GM18526 (cell line): ENCODE measurements around the gene KCNN2.

ENCODE experiments used
- POLR2A ChIP-seq: IDR thresholded peaks from 3 replicates; pipeline ENCODE4 v1.6.1; 2011; ENCODE audit not compliant: insufficient read length; ENCODE audit errors: extremely low read depth

KCNN2 gene

DNA sequence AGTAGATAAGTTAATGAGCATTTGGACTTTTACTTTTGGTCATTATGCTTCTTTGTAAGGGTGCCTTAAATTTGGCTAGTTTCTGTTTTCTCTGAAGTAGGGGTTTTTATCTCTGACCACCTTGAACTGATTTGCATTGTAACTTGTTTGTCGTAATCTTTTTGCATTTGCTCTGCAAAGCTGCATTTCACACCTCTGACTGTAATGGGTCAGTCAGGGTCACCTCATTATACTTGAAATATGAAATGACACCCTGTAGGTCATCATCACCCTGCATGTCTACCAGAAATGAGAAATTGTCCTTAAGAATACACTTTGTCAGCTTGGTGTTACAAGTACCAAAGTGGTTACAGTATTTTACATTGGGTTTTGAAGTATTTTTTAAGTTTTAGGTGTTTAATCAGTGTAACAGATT, 74.0 kb downstream of the KCNN2 start:
- no peak for TF ChIP-seq POLR2A

DNA sequence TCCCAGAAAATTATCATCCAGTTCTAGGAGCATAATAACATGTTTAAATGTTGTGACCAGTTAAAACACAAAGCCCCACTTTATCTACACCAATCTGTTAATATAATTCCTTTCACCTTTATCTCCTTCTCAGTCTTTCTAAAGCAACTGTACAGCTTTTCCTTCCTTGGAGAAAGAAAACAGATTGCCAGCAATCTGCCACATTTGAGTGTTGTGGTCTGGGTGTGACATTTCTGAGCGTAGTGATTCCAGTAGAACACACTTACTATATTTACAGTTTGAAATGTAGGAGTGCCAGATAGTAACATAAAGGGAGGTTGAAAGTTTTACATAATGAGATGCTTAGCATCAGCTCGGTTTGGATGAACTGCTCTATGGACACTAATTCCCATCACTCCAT, 76.1 kb downstream of the KCNN2 start:
- no peak for TF ChIP-seq POLR2A

DNA sequence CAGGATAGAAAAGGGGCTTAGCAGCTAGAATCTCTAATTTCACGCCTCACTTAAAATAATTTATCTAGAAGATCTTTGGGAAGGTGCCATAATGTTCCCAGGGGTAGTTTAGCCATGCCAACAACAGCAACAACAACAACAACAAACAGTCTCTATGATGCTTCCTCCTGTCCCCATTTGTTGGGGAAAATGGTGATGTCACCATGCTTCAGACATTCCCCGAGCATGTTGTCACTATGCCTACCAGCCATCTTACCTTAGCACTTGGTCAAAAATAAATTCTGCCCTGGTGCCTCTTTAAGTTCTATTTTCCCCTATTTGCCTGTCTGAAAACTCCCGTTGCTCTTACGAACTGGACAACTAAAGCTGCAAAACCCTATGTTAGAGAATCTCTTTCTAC, 76.6 kb downstream of the KCNN2 start:
- TF ChIP-seq POLR2A = no peak

DNA sequence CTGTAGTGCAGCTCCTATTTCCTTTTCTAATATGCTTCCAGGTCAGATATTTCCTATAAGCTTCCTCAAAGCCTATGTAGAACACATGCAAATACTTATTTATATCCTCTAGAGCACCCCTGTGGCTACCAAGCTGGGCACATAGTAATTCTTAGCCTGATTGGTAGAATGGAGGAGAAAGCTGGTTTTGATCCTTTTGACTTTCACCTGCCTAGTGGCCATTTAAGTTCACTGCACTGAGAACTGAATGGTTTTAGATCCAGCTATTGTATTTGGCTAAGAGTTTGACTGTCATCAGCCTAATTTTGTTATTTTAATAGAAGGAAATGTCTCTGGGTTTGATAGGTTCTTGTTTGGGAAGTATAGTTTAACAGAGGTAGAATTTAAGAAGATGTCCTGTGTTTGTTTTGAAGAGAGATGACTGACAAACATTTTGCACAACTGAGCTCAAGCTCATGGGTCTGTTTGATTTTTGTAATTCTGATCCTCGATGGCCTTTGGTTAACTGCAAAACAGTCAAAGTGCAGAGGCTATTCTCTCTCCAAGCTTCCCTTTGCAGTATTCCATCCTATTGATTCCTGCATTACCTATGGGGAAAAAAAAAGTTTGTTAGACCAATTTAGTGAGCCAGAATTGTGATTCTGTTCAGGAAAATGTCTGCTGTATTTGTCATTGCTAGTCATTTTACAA, 85.4 kb downstream of the KCNN2 start:
- no peak for TF ChIP-seq POLR2A

DNA sequence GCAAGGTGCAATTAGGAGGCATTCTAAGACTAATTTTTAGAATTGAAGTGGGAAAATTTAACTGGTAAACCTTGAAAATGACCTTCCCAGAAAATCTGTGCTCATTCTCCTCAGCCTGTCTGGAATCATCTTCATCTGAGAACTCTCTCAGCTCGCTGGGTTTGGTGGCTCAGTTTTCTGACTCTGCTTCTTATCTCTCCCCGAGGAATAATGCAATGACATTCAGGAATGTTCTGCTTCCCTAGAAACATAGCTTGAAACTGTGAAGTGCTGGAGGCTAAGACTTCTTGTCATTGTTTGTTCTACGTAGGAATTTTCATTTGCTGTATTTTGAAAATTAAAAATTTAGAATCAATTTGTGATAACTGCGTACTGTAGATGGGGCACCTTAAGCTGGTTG, 86.6 kb downstream of the KCNN2 start:
- no peak for TF ChIP-seq POLR2A

DNA sequence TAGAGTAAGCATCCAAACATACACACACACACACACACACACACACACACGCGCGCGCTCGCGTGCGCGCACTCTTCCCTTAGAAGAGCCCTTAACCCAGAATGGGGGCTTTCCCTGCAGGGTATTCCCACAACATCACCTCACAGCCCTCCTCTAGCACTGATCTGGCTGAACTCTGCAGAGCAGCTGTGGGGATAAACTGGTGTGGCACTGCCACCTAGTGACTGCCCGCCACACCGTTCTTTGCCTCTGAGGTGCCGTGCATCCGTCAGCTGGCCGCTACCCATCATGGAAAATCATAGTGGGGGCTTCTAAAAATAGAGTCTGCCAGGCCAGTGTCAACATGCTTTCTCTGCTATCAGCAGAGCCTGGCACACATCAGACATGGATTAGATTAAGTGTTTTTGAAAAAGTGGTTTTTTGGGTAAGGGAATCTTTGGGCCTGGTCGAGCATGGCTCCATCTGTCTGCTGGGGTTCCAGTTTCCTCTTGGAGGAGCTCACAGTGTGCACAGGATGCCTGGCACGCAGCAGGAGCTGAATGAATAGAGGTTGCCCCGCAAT, 88.1 kb downstream of the KCNN2 start:
- TF ChIP-seq POLR2A = no peak

DNA sequence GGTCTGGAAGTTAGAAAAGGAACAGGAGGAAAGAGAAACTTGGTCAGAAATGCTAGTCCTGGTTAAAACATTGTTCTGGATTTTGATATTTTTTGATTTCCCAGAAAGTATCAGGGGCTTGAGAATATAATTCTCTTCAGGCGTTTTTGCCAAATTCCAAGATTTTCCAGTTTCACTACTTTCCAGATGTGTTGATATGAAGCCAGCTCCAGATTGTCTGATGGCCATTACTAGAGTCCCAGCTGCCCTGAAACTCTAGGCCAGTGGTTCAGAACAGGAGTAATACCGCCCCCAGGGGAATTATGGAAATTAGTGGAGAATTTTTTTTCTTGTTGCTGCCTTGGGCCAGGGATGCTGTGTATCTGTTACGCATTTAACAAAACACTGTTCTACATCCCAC, 88.6 kb downstream of the KCNN2 start:
- no peak for TF ChIP-seq POLR2A

DNA sequence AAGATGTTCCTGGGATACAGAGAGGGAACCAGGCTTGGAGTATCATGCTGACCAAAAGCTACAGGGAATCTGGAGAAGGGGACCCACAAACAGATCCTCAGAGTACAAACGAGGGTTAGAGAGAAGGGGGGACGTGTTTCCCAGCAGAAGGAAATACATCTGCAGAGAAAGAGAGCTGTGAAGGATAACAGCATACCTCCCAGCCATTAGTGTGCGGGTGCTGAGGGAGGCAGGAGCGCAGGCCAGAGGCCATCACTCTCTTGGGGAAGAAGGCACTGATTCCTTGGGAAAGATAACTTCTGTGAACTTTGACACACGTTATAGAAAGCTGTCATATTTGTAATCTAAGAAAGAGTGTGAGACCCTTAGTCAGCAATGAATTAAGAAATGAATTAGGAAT, 96.9 kb downstream of the KCNN2 start:
- no peak for TF ChIP-seq POLR2A

DNA sequence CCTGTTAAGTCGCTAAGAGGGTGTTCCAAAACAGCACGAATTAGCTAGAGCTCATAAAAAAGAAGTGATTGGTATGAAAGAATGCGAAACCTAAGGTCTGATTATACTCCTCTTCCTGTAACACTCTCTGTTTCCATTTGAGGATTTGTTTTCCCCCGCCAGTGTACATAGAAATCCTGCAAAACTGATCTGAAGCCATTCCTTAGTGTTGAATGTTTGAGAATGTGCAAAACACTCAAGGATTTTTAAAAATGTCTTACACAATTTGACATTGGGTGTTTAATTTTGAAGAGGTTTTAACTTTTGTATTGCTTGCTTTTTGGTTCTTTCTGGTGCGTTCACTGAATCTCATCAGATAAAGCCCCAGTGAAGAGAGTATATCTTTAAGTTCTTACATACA, 105.3 kb downstream of the KCNN2 start:
- TF ChIP-seq POLR2A = no peak

DNA sequence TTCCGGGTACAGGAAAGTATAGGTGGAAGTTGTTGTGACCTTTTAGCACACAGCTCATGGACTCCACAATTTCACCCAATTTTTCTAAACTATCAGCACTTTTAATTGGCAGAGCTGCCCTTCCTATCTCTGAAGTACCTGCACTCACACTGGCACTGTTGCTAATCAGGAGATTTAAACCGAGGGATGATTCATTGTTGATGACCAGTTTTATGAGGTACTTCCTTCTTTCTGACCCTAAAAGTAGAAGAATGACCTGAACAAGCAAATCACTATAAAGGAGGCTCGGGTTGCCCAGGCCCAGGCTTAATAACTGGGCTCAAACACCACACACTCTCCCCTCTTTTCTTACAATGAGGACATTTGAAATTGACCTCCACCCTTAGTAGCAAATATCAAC, 105.9 kb downstream of the KCNN2 start:
- no peak for TF ChIP-seq POLR2A

DNA sequence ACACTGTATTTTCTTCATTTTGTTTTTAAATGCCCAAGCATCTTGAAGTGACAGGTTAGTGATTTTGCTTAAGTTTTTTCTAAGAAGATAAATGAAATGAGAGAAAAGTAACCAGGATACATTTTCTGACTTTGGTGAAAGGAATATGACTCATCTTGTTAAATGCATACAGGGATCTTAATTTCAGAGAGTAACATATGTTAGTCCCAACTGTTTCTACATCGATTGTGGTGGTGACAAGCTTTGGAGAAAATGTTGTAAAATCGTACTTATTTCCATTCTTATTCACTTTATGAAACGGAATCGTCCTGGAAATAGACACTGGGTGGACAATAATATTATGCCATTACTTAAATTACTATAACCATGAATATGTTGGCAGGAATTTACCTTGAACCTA, 107.5 kb downstream of the KCNN2 start:
- no peak for TF ChIP-seq POLR2A

DNA sequence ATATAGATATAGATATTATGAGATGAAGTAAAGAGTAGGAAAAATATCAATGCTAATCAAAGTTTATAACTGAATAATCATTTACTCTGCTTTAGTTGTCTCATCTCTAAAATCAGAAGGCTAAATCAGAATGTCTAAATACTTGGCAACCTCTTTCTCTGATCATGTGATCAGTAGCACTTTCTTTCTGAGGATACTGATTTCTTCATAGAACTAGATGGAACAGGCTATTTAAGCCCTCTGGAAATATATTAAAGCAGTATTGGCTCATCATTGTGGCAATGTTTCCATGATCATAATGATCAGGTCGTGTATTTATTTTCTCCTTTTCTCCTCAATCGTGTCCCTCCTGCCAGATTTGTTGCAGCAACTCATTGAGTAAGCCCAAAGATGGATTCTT, 109.7 kb downstream of the KCNN2 start:
- TF ChIP-seq POLR2A = no peak

DNA sequence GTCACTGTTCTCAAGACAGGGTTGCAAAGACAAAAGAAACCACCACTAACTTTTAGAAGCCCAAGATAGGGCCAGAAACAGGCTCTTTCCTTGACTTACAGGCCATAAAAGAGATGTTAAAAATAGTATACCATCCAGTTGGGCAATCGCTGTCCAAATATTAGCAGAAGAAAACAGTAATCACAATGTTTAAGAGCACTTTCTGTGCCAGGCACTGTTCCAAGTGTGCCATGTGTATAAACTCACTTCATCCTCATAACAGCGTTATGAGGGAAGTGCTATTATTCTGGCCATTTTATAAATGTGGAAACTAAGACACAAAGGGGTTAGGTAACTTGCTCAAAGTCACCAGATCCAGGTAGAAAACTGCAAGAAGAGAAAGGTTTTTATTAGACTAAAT, 111.7 kb downstream of the KCNN2 start:
- TF ChIP-seq POLR2A = no peak

DNA sequence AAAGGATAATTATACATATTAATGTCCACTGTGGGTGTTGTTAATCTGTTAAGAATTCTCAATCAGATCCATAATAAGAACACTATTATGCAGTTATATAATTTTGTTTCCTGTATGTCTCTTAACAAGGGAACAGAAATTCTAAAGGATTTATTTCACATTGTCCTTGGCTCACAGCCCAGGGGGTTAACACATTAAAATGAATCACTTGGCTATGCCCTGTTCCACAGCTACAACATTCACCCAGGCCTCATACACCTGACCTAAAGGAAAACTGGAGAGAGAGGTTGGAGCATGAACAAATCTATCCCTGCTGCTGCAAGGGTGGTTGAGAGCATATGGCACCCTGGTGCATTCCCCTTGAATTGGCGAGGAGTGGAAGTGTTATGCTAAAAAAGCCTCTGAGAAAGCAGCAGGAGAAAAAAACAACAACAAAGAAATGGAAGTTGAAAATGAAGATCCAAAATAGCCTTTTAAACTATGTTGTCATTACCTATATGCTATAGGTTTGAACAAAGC, 116.0 kb downstream of the KCNN2 start:
- TF ChIP-seq POLR2A = no peak

DNA sequence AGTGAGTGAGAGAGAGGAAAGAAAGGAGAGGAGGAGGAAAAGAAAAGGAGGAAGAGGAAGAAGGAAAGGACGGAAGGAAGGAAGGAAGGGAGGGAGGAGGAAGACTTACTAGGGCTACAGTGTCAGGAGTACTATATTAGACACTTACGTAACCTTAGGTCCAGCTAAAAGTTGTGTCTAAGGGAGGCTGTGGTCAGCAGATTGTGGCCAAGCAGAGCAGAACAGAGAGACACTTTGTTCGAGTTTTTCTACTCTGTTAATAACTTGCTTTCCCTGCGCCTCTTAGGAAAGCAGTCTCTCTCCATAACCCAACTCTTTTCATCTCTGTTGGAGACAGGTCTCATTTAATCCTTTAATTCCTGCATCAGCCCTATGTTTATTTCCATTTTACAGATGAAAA, 138.9 kb downstream of the KCNN2 start:
- no peak for TF ChIP-seq POLR2A

DNA sequence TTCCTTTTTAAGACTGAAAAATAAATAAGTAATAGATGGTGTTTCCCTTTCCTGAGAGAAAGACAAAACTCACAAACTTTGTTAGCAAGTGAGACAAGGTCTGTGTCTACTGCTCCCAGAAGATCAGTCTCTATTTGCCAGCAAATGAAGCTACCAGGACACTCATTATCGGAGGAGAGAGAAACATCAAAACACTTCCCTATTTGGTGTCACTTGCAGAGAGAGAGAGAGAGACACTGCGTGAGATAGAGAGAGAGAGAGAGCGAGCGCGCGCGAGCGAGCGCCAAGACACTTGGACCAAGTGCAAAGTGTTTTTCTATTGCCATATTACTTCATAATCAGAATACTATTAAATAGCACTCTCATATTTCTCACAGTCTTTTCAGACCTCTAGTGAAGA, 142.7 kb downstream of the KCNN2 start:
- no peak for TF ChIP-seq POLR2A

DNA sequence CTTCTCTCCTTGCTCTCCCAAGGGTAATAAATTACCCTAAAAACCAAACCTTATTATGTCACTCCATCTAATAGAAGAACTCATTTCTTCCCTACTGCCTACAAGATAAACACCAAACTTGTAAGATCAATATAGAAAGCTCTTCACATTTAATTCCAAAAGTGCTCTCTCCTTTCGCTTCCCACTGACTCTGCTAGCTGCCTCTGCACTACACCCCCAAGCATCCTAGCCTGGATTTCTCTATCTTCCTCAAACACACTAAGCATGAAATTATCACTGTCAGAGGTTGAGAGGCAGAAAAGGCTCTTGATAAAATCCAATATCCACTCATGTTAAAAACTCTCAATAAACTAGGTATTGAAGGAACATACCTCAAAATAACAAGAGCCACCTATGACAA, 162.4 kb downstream of the KCNN2 start:
- no peak for TF ChIP-seq POLR2A

DNA sequence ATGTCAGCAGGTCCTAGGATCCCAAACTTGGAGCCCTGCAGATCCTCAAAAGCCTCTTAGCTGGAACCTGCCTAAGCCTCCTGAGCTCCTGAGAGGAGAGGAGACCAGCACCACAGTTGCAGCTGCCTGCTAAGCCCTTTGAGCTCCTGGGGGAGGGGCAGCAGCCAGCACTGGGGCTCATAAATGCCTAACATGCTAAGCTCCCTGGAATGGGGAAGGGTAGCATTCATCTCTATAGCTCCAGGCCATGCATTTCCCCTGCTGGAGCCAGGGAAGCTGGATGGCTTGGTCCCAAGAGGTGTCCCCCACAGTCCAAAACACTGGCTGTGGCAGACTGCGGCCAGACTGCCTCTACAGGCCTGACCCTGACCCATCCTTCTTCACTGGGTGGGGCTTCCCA, 182.7 kb downstream of the KCNN2 start:
- TF ChIP-seq POLR2A = no peak
